Measurements from ENCODE around the gene EXD2. TPM values are rescaled to one million over a fixed set of nuclear protein-coding genes. Genes with fewer than 3 reads are reported as not detected.
A peak's percentile ranks its signal among the peaks of the same experiment; 100 is the strongest.

The EXD2 gene
- total RNA-seq, 1 donor from 2014 or later = 6.6 TPM

DNA sequence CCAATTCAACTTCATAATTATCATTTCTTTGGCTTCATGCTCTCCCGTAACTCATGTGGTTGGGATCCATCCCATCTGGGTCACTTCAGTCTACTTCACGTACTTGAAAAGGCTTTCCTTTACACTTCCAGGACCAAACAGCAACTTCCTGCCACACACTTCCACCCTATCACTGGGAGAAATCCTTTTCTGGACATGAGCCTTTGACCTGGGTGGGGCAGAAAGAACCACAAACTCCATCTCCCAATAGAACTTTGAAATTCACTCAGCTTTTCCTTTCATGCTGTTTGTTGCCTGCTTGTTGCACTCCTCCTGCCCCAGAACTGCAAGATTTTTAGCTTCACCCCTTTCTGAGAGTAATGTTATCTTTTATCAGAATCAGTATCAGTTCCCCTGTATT lies 50.3 kb downstream of the EXD2 start:
- H3K4me1 Mint-ChIP-seq (ENCODE audit: low read depth) = peaks cover 1% of the 10 kb centered on the region
- intact Hi-C loops (cut with micrococcal nuclease) = loop anchor here (5.0 kb wide), 1 partner anchor 114 kb away; no protein-coding TSS in a partner anchor

DNA sequence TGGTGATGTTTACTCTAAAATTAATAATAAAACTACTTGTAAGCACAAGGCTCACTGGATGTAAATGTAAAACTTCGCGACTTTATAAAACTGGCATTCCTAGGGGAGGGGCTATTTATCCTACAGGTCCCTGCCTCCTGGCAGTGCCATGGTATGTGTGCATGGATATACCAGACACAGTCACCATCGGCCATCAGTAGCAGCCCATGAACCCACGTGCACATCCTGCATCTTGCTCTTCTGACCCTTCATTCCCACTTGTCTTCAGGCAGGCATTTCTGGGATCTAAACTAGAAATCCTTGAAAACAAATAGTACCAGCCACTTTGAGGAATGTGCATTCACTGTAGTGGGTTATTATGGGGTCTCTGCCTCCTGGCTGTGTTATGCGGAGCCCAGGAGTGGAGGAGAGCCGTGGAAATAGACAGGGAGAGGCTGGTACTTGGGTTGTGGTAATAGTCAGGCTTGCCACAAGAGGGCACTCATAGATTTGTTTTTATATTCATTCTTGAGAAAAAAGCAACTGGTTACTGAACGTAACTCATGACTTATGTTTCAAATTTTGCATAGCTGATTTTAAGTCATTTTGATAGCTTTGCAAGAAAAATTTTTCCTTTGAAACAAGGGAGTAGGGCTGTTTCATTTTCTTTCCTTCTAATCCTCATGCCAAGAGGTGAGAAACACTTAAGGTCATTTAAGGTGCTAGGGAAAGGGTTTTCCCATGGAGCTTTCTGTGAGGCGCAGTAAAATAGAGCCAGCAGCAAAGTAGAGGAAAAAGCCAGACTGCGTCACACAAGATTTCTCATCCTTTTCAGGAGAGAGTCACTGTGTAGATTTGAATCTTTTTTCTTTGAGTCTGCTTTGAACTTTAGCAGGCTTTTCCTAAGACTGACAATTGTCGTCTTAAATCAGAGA lies 51.3 kb downstream of the EXD2 start:
- DNase-seq (ENCODE audit: low spot score) = peak; percentile 28
- Mint-ChIP-seq H3K36me3 (ENCODE audit: low read depth) (no peaks in the 10 kb centered on the region), H3K27me3 (ENCODE audit: low read depth) (no peaks in the 10 kb centered on the region), H3K9me3 (no peaks in the 10 kb centered on the region), H3K4me1 (ENCODE audit: low read depth) (peaks cover 1% of the 10 kb centered on the region), H3K27ac (no peak overlapping the region), H3K4me3 (ENCODE audit: low read depth) (no peak overlapping the region)
- intact Hi-C loops (cut with micrococcal nuclease) = loop anchor here (1.0 to 5.0 kb wide), 2 partner anchors 115 to 218 kb away; no protein-coding TSS in a partner anchor

More for the DNA sequence above, 50.3 kb downstream of the EXD2 start:
- Mint-ChIP-seq H3K27ac (no peak overlapping the region), H3K9me3 (no peaks in the 10 kb centered on the region), H3K36me3 (ENCODE audit: low read depth) (peaks cover 3% of the 10 kb centered on the region), H3K4me3 (ENCODE audit: low read depth) (no peak overlapping the region), H3K27me3 (ENCODE audit: low read depth) (no peaks in the 10 kb centered on the region)
- no peak for DNase-seq (ENCODE audit: low spot score)

DNA sequence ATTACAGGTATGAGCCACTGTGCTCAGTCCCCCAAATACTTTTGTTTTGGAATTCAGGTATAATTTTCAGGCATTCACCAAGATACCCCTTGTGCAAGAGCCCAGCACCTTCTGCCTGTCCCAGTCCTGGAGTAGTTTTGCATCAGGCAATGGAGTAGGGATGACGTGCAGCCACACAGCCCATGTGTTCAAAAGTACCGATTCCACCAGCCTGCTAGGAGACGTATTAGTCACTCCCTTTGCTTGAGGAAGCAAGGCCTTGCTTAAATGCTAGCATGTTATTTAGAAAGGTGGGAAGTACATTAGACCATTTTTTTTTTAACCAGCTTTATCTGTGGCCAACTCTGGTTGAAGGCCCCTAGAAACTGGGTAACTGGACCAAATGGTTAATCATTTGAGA lies 53.6 kb downstream of the EXD2 start:
- peaks cover 5% of the 10 kb centered on the region for H3K27me3 Mint-ChIP-seq (ENCODE audit: low read depth)
- intact Hi-C loops (cut with micrococcal nuclease) = loop anchor here (5.0 kb wide), 1 partner anchor 118 kb away; no protein-coding TSS in a partner anchor
- H3K36me3 Mint-ChIP-seq (ENCODE audit: low read depth) = no peaks in the 10 kb centered on the region
- H3K9me3 Mint-ChIP-seq = no peaks in the 10 kb centered on the region
- no peak overlapping the region for H3K27ac Mint-ChIP-seq
- H3K4me1 Mint-ChIP-seq (ENCODE audit: low read depth) = peaks cover 1% of the 10 kb centered on the region
- DNase-seq (ENCODE audit: low spot score) = no peak
- no peak overlapping the region for H3K4me3 Mint-ChIP-seq (ENCODE audit: low read depth)

DNA sequence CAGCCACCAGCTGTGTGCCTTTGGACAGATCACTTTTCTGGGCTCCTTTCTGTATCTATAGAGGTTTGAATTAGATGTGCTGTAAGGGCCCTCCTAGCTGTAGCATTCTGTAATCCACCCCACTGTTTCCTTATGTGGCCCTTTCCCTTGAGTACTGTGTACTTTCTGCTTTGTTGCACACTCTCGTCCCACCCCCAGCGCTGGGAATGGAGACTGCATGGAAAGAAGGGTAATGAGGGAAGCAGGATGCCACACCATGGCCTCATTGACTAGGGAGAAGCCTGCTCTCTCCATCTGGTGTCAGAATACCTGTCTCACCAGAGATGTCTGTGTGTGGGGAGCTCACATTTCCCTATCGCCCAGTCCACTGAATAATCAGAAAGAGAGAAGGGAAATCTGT lies 55.0 kb downstream of the EXD2 start:
- Mint-ChIP-seq H3K27me3 (ENCODE audit: low read depth) (peaks cover 12% of the 10 kb centered on the region), H3K4me1 (ENCODE audit: low read depth) (peaks cover 1% of the 10 kb centered on the region), H3K9me3 (no peaks in the 10 kb centered on the region), H3K27ac (no peak overlapping the region), H3K36me3 (ENCODE audit: low read depth) (no peaks in the 10 kb centered on the region), H3K4me3 (ENCODE audit: low read depth) (no peak overlapping the region)
- DNase-seq (ENCODE audit: low spot score) = no peak
- intact Hi-C loops (cut with micrococcal nuclease) = no loop called here

DNA sequence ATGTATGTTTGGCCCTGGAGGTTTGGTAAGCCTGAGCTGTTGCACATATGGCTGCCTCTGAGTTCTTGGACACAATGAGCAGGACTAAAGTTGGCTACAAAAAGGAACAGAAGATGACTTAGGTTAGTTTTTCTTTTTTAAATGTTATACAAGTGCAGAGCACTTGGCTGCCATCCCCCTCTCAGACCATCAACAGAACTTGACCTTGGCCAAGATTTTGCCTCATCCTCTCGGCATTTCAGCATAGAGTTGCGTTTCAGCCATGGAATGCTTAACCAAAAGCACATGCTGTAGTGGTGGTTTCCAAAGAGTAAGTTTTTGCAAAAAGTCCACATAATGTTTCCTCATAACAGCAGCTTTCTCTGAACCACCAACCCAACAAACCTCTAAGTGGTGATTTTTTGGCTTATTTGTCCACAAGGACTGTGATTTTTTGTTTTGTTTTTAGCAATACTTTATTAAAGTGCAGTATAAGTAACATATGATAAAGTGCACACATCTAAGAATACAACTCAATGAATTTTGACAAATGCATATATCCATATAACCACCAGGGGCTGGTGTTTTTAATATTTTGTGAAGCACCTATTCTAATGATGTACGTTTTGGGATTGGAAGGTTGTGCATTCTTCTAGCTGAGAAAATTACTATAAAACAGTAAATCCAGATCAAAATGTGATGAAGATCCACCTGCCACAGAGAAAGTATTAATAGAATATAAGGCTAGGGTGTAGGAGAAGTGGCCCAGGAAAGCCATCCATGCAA lies 56.6 kb downstream of the EXD2 start:
- intact Hi-C loops (cut with micrococcal nuclease) = no loop called here
- no peak overlapping the region for H3K27ac Mint-ChIP-seq
- no peaks in the 10 kb centered on the region for H3K36me3 Mint-ChIP-seq (ENCODE audit: low read depth)
- no peaks in the 10 kb centered on the region for H3K4me1 Mint-ChIP-seq (ENCODE audit: low read depth)
- DNase-seq (ENCODE audit: low spot score) = no peak
- no peaks in the 10 kb centered on the region for H3K9me3 Mint-ChIP-seq
- peaks cover 18% of the 10 kb centered on the region for H3K27me3 Mint-ChIP-seq (ENCODE audit: low read depth)
- no peak overlapping the region for H3K4me3 Mint-ChIP-seq (ENCODE audit: low read depth)

DNA sequence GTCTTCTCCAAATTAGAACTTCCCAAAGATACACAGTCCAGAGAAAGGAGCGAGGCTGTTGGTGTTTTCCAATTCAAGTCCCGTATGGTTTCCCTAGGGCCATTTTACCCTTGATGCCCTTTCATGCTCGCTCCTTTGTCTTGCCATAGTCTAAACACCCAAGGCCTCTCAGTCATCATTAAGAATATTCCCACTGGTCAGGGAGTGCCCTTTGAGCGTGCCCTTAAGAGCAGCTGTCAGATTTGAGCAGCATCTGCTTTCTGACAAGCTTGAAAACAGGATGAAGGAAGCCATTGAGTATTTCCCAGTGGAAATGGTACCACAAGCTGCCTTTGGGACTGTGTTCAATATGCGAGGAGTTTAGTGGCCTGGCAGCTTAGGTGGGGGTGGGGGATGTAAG lies 58.3 kb downstream of the EXD2 start:
- Mint-ChIP-seq H3K36me3 (ENCODE audit: low read depth) (no peaks in the 10 kb centered on the region), H3K27ac (no peak overlapping the region)

DNA sequence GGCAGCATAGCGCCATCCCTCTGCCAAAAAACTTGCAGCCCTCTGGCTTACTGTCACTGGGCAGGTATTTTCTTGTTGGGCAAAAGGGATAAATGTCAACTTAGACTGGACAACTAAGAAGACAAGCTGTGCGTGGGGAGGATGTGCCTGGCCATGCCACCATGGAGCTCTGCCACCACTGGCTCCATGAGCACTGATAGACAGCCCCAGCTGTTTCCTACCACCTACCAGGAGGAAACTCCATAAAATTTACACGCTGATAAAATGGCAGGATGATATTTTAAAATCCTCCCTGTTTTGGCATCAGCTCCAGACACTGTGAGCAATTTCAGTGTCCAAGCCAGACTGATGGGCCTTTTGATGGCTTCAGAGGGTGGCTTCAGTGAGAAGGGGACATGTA lies 61.6 kb downstream of the EXD2 start:
- Mint-ChIP-seq H3K4me3 (ENCODE audit: low read depth) (no peak overlapping the region), H3K36me3 (ENCODE audit: low read depth) (no peaks in the 10 kb centered on the region), H3K9me3 (no peaks in the 10 kb centered on the region), H3K4me1 (ENCODE audit: low read depth) (no peaks in the 10 kb centered on the region), H3K27ac (no peak overlapping the region), H3K27me3 (ENCODE audit: low read depth) (peaks cover 38% of the 10 kb centered on the region)
- intact Hi-C loops (cut with micrococcal nuclease) = no loop called here
- DNase-seq (ENCODE audit: low spot score) = no peak

More for the DNA sequence above, 58.3 kb downstream of the EXD2 start:
- intact Hi-C loops (cut with micrococcal nuclease) = no loop called here
- H3K27me3 Mint-ChIP-seq (ENCODE audit: low read depth) = peaks cover 23% of the 10 kb centered on the region
- no peak for DNase-seq (ENCODE audit: low spot score)
- H3K9me3 Mint-ChIP-seq = no peaks in the 10 kb centered on the region
- no peaks in the 10 kb centered on the region for H3K4me1 Mint-ChIP-seq (ENCODE audit: low read depth)
- H3K4me3 Mint-ChIP-seq (ENCODE audit: low read depth) = no peak overlapping the region

DNA sequence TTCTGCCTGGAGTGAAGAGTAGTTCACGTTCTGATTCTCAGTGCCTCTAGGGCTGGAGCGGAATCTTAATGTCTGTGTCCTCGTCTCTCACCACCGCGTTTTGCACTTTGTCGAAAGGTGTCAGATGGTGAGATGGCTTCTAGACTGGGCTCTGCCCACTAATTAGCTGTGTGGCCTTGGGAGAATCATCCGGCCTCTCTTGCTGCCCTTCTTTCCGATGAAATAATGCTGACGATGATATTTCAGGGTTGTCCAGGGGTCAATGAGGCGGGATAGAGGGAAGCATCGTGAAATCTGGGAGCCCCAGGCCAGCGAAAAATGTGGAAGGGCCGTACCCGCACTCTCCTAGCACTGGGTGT lies 67.8 kb downstream of the EXD2 start:
- DNase-seq (ENCODE audit: low spot score) = no peak
- Mint-ChIP-seq H3K9me3 (no peaks in the 10 kb centered on the region), H3K4me3 (ENCODE audit: low read depth) (no peak overlapping the region), H3K4me1 (ENCODE audit: low read depth) (peaks cover 4% of the 10 kb centered on the region), H3K36me3 (ENCODE audit: low read depth) (no peaks in the 10 kb centered on the region), H3K27me3 (ENCODE audit: low read depth) (peaks cover 63% of the 10 kb centered on the region), H3K27ac (no peak overlapping the region)
- intact Hi-C loops (cut with micrococcal nuclease) = no loop called here

DNA sequence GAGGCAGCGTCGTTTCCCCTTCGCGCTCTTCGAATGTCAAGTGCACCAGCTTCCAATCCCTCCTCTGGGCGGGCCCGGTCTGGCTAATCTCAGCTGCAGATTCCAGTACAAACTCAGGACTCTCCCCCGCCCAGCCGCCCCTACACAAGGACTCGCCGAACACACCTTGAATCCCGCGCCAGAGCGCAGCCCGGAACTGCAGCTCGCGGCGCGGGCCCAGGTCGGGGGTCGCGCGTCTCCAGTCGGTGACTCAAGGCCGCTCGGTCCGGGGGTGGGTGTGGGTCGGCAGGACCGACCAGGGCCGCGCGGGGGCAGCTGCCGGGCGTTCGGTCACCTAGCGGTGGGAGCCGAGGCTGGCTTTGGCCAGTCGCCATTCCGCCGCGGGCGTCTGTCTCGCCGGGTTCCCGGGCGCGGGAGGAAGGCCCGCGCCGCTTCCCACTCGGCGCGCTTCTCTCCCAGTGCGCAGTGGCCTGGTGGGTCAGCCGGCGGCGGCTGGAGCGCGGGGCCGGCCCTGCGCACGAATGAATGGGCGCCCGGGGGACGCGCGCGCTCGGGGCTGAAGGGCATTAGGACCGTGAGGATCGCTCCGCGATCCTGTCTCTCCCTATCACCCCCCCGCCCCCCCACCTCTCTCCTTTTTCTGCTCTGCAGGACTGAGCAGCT lies 68.4 kb downstream of the EXD2 start, which contains the start of gene GALNT16:
GALNT16 (plus strand) TSS at position 632 of the 663 bp plus-strand sequence. CDS start 133 bp downstream, outside the sequence.
- peaks cover 64% of the 10 kb centered on the region for H3K27me3 Mint-ChIP-seq (ENCODE audit: low read depth)
- H3K4me3 Mint-ChIP-seq (ENCODE audit: low read depth) = peak within 1 kb of the TSS; percentile 33
- H3K4me1 Mint-ChIP-seq (ENCODE audit: low read depth) = peaks cover 4% of the 10 kb centered on the region
- no peak within 1 kb of the TSS for H3K27ac Mint-ChIP-seq
- no peaks in the 10 kb centered on the region for H3K36me3 Mint-ChIP-seq (ENCODE audit: low read depth)
- no peak for DNase-seq (ENCODE audit: low spot score)
- intact Hi-C loops (cut with micrococcal nuclease) = no loop called here
- H3K9me3 Mint-ChIP-seq = no peaks in the 10 kb centered on the region

DNA sequence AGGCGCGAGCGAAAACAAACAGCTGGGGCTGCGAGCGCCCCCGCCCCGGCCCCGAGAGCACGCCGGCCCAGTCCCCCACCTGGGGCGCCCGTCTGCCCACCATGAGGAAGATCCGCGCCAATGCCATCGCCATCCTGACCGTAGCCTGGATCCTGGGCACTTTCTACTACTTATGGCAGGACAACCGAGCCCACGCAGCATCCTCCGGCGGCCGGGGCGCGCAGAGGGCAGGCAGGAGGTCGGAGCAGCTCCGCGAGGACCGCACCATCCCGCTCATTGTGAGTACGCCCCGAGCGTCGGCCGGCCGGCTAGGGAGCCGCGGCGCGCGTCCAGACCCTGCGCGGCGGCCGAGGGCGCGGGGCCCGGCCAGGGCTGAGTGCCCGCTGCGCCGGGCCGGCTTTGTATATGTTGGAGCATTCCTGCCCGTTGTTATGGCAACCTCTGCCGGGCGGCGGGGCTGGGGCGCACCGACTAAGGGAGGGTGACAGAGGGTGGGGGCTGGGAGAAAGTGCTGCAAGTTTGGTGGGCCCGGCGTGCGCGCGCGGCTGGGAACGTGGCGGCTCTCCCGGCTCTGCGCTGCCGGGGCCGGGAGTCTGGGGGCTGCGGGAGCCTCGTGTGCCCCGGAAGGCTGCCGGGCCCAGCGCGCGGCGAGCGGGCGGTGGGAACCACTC lies 69.0 kb downstream of the EXD2 start:
- no peak for DNase-seq (ENCODE audit: low spot score)
- intact Hi-C loops (cut with micrococcal nuclease) = no loop called here
- Mint-ChIP-seq H3K4me1 (ENCODE audit: low read depth) (peaks cover 4% of the 10 kb centered on the region), H3K36me3 (ENCODE audit: low read depth) (no peaks in the 10 kb centered on the region), H3K9me3 (no peaks in the 10 kb centered on the region), H3K27ac (no peak overlapping the region), H3K27me3 (ENCODE audit: low read depth) (peaks cover 63% of the 10 kb centered on the region), H3K4me3 (ENCODE audit: low read depth) (no peak overlapping the region)

DNA sequence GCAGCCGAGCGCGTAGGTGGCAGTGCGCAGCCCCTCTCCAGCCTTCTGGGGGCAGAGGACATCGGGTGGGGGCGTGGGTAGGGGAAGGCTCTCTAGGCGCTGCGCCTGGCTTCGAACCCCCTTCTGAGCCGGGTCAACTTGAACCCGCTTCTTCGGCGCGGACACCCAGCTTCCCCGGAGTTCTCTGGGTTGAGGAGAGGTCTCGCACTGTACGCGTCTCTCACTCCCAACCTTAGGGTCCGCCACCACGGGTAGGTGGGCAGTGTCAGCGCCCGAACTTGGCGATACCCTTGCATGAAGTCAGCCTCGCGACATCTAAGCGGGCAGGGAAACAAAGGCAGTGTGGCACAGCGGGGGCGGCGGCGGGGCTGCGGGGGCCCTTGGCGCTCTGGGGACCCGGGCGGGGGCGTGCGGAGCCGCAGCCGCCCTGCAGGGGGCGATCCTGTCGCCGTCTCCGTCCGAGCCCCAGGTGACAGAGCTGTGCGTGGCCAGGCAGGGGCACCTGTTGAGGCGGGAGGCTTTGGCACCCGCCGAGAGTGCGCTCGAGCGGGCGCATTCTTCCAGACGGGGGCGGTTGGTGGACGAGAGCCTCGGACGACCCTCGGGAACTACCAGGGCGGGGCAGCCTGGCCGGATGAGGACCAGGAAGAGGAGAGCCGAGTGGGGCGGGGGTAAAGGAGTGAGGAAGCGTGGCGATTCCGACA lies 69.7 kb downstream of the EXD2 start:
- H3K4me3 Mint-ChIP-seq (ENCODE audit: low read depth) = peak overlapping the region; percentile 62
- H3K27me3 Mint-ChIP-seq (ENCODE audit: low read depth) = peaks cover 66% of the 10 kb centered on the region
- peaks cover 4% of the 10 kb centered on the region for H3K4me1 Mint-ChIP-seq (ENCODE audit: low read depth)
- intact Hi-C loops (cut with micrococcal nuclease) = no loop called here
- DNase-seq (ENCODE audit: low spot score) = peak; percentile 17
- H3K27ac Mint-ChIP-seq = no peak overlapping the region
- H3K9me3 Mint-ChIP-seq = no peaks in the 10 kb centered on the region
- H3K36me3 Mint-ChIP-seq (ENCODE audit: low read depth) = no peaks in the 10 kb centered on the region

Data from activated T-helper 2 cell treated with anti-CD3 and anti-CD28 coated beads, Interferon-gamma antibody, Interleukin-2, Interleukin-4, amounts not matched to agents 10 μg/mL and 5 μg/mL and 100 μg/mL, durations not matched to agents 14 hours and 24 hours and 36 hours (primary cell).